HepG2 (cell line): ENCODE data around the gene TMEM214. TPM values are rescaled to one million over a fixed set of nuclear protein-coding genes. Genes with fewer than 3 reads are reported as not detected.
A peak's percentile ranks its signal among the peaks of the same experiment; 100 is the strongest.

Experiments used
- BCLAF1 ChIP-seq: fragments of 450-650 bp; IDR thresholded peaks from 2 replicates; pipeline ENCODE4 v1.6.1; 2017; ENCODE audit warnings: mild to moderate bottlenecking
- CAMTA2 ChIP-seq: sonication (generic); formaldehyde crosslinking; IDR thresholded peaks from 2 replicates; pipeline ENCODE4 v1.4.0; 2020; ENCODE audit warnings: mild to moderate bottlenecking, missing genetic modification reagents, borderline replicate concordance
- CREB3 ChIP-seq: sonication (generic); formaldehyde crosslinking; IDR thresholded peaks from 2 replicates; pipeline ENCODE4 v1.5.0; 2020; ENCODE audit warnings: missing genetic modification reagents
- ISL2 ChIP-seq: sonication (generic); formaldehyde crosslinking; IDR thresholded peaks from 2 replicates; pipeline ENCODE4 v1.5.0; 2020; ENCODE audit warnings: missing genetic modification reagents
- NFATC3 ChIP-seq: sonication (generic); formaldehyde crosslinking; IDR thresholded peaks from 2 replicates; pipeline ENCODE4 v1.5.1; 2020; ENCODE audit warnings: mild to moderate bottlenecking, missing genetic modification reagents
- POGZ ChIP-seq: sonication (generic); formaldehyde crosslinking; IDR thresholded peaks from 2 replicates; pipeline ENCODE4 v1.4.0; 2020; ENCODE audit warnings: mild to moderate bottlenecking, missing genetic modification reagents
- REL ChIP-seq: sonication (generic); formaldehyde crosslinking; conservative IDR thresholded peaks from 2 replicates; pipeline ENCODE4 v1.8.0; 2022; ENCODE audit warnings: mild to moderate bottlenecking, missing genetic modification reagents, moderate library complexity
- SNAPC4 ChIP-seq: sonication (generic); formaldehyde crosslinking; IDR thresholded peaks from 2 replicates; pipeline ENCODE4 v1.4.0; 2020; ENCODE audit warnings: mild to moderate bottlenecking, missing genetic modification reagents
- SOX6 ChIP-seq, 2 experiments: fragments of 450-650 bp in 1 of 2; sonication (generic) in 1 of 2; formaldehyde crosslinking in 1 of 2; IDR thresholded peaks; 2 replicates each; pipeline versions ENCODE4 v1.4.0 to v1.6.1; 2017 to 2020; ENCODE audit warnings: antibody characterized with exemption in 1 of 2, mild to moderate bottlenecking in 1 of 2, missing genetic modification reagents in 1 of 2
- ZFP36L1 ChIP-seq: sonication (generic); formaldehyde crosslinking; IDR thresholded peaks from 2 replicates; pipeline ENCODE4 v1.8.0; 2022; ENCODE audit warnings: mild to moderate bottlenecking, missing genetic modification reagents, moderate library complexity
- ZNF10 ChIP-seq: sonication (generic); formaldehyde crosslinking; IDR thresholded peaks from 2 replicates; pipeline ENCODE4 v1.4.0; 2020; ENCODE audit warnings: mild to moderate bottlenecking, low read depth, missing genetic modification reagents, borderline replicate concordance
- ZNF3 ChIP-seq: IDR thresholded peaks from 2 replicates; pipeline ENCODE4 v1.7.0; 2017; ENCODE audit warnings: inconsistent platforms
- ZNF343 ChIP-seq: sonication (generic); formaldehyde crosslinking; IDR thresholded peaks from 2 replicates; pipeline ENCODE4 v1.4.0; 2020; ENCODE audit warnings: mild to moderate bottlenecking, missing genetic modification reagents
- ZNF878 ChIP-seq: sonication (generic); formaldehyde crosslinking; IDR thresholded peaks from 2 replicates; pipeline ENCODE4 v1.8.1; 2023; ENCODE audit warnings: mild to moderate bottlenecking, missing genetic modification reagents, moderate library complexity
- polyA plus RNA-seq, 8 experiments: library from polyadenylated mRNA; depleted of rRNA in 3 of 8; stranded (reverse) in 7 of 8; unstranded in 1 of 8; fragments of >200 nt; fragmentation: Illumina TruSeq in 4 of 8; extraction: Trizol in 4 of 8; gene quantifications; 2 replicates each; pipeline versions ENCODE4 v1.2.1 to v1.2.3, GENCODE V29; 2011 to 2016; ENCODE audit warnings: low read depth in 4 of 8, missing spikeins in 1 of 8, mixed read lengths in 1 of 8; ENCODE audit not compliant: insufficient read depth in 1 of 8
- total RNA-seq, 5 experiments: library from RNA; depleted of rRNA; stranded (reverse); fragments of >200 nt; fragmentation: Illumina TruSeq; extraction: Trizol; gene quantifications; 2 replicates each; pipeline ENCODE4 v1.2.3, GENCODE V29; 2016; ENCODE audit warnings: low read depth in 1 of 5
- TF ChIP-seq, protein P1 (sequence below): sonication (generic); formaldehyde crosslinking; IDR thresholded peaks from 2 replicates; pipeline ENCODE4 v1.8.1; 2023; ENCODE audit warnings: missing genetic modification reagents, inconsistent platforms, borderline replicate concordance

Gene TMEM214
- total and polyA plus RNA-seq, 2 of the 13 experiments (the other 11 are each of a cell fraction or from before 2014, with no cell fraction given), result 58.3 to 132 TPM

- TF ChIP-seq SNAPC4 (CRISPR knock-in tag) (0 out of 2 replicates have a peak, but pooled peaks have one; percentile 15), NFATC3 (CRISPR knock-in tag) (no peak), POGZ (CRISPR knock-in tag) (no peak), ZNF10 (no peak), ZNF3 (CRISPR knock-in tag) (no peak), ISL2 (CRISPR knock-in tag) (peak; percentile 72), ZNF878 (no peak), SOX6 (IDR thresholded peaks at IDR 0.05) (no peak), SOX6 (CRISPR knock-in tag; IDR thresholded peaks at IDR 0.05) (no peak), REL (CRISPR knock-in tag) (0 out of 2 replicates have a peak, but pooled peaks have one; percentile 91), ZNF343 (CRISPR knock-in tag) (no peak; the same call in 1 of the 2 replicates), CREB3 (no peak; the same call in 1 of the 2 replicates), BCLAF1 (no peak), ZFP36L1 (CRISPR knock-in tag) (no peak; the same call in none of the 2 replicates), CAMTA2 (CRISPR knock-in tag) (peak; percentile 28; the same call in 1 of the 2 replicates)
- TF ChIP-seq, protein P1, sequence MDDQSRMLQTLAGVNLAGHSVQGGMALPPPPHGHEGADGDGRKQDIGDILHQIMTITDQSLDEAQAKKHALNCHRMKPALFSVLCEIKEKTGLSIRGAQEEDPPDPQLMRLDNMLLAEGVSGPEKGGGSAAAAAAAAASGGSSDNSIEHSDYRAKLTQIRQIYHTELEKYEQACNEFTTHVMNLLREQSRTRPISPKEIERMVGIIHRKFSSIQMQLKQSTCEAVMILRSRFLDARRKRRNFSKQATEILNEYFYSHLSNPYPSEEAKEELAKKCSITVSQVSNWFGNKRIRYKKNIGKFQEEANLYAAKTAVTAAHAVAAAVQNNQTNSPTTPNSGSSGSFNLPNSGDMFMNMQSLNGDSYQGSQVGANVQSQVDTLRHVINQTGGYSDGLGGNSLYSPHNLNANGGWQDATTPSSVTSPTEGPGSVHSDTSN (CRISPR knock-in tag), result no peak
These were observed 53.4 kb downstream of the TMEM214 start (continued) for GRCh38 chr2:27086090-27086723.
